HG03095 (cell line): ENCODE measurements around the gene ZNF398.

ENCODE experiments used
- ATAC-seq: cut with Tn5 transposase; IDR thresholded peaks from one replicate; pipeline ENCODE4 v1.9.1; 2021; ENCODE audit warnings: moderate library complexity; ENCODE audit not compliant: unreplicated experiment

Gene ZNF398

GRCh38 chr7:149195180-149196150, 48.2 kb downstream of the ZNF398 start, which contains the start of gene ZNF282:
Gene ZNF282, plus strand, starts transcription at chr7:149195546. Its CDS starts 44 bp downstream, at chr7:149195590.
- ATAC-seq = peak; percentile 91

GRCh38 chr7:149196151-149196704, 49.0 kb downstream of the ZNF398 start:
- ATAC-seq = no peak

- no peak for ATAC-seq
Observed at GRCh38 chr7:149196705-149197171, 49.5 kb downstream of the ZNF398 start.

- no peak for ATAC-seq
Observed at GRCh38 chr7:149197675-149198074, 50.4 kb downstream of the ZNF398 start.

- no peak for ATAC-seq
Observed at GRCh38 chr7:149198161-149198816, 51.0 kb downstream of the ZNF398 start.

- no peak for ATAC-seq
Observed at GRCh38 chr7:149199234-149199995, 52.2 kb downstream of the ZNF398 start.

- ATAC-seq = no peak
Observed at GRCh38 chr7:149202831-149203231, 55.6 kb downstream of the ZNF398 start.

GRCh38 chr7:149205690-149206381, 58.6 kb downstream of the ZNF398 start:
- ATAC-seq = no peak

GRCh38 chr7:149207324-149208035, 60.2 kb downstream of the ZNF398 start:
- no peak for ATAC-seq

GRCh38 chr7:149209518-149210269, 62.4 kb downstream of the ZNF398 start:
- peak; percentile 80 for ATAC-seq

GRCh38 chr7:149210551-149210950, 63.3 kb downstream of the ZNF398 start:
- ATAC-seq = no peak

GRCh38 chr7:149214020-149214720, 66.9 kb downstream of the ZNF398 start:
- no peak for ATAC-seq

- no peak for ATAC-seq
Observed at GRCh38 chr7:149216402-149216801, 69.1 kb downstream of the ZNF398 start.

GRCh38 chr7:149217570-149217969, 70.3 kb downstream of the ZNF398 start:
- ATAC-seq = no peak

- ATAC-seq = no peak
Observed at GRCh38 chr7:149218469-149219420, 71.5 kb downstream of the ZNF398 start.

GRCh38 chr7:149220534-149220933, 73.3 kb downstream of the ZNF398 start:
- no peak for ATAC-seq

- ATAC-seq = no peak
Observed at GRCh38 chr7:149223176-149223575, 75.9 kb downstream of the ZNF398 start.
